ENCODE measurements around the gene SETD2. TPM values are rescaled to one million over a fixed set of nuclear protein-coding genes. Genes with fewer than 3 reads are reported as not detected.

SETD2 gene
- total RNA-seq, 1 donor from 2014 or later, result 21.3 TPM

GRCh38 chr3:46993292-46993691, 170.6 kb downstream of the SETD2 start:
- no peak for TF ChIP-seq CTCF (conservative IDR thresholded peaks at IDR 0.05; ENCODE audit: low read depth, low read length)
- H3K4me3 ChIP-seq (ENCODE audit: low read depth, low read length), result no peak overlapping the region
- no peak for DNase-seq (ENCODE audit: low read depth)

GRCh38 chr3:46992231-46992630, 171.7 kb downstream of the SETD2 start:
- no peak overlapping the region for H3K4me3 ChIP-seq (ENCODE audit: low read depth, low read length)
- DNase-seq (ENCODE audit: low read depth), result no peak
- TF ChIP-seq CTCF (conservative IDR thresholded peaks at IDR 0.05; ENCODE audit: low read depth, low read length), result no peak

GRCh38 chr3:46991406-46992165, 172.3 kb downstream of the SETD2 start:
- no peak for TF ChIP-seq CTCF (conservative IDR thresholded peaks at IDR 0.05; ENCODE audit: low read depth, low read length)
- DNase-seq (ENCODE audit: low read depth), result no peak
- no peak overlapping the region for H3K4me3 ChIP-seq (ENCODE audit: low read depth, low read length)

- no peak for TF ChIP-seq CTCF (conservative IDR thresholded peaks at IDR 0.05; ENCODE audit: low read depth, low read length)
- H3K4me3 ChIP-seq (ENCODE audit: low read depth, low read length), result no peak overlapping the region
- no peak for DNase-seq (ENCODE audit: low read depth)
Measured at GRCh38 chr3:46990573-46991374, 173.1 kb downstream of the SETD2 start.

GRCh38 chr3:46989146-46989810, 174.6 kb downstream of the SETD2 start:
- no peak overlapping the region for H3K4me3 ChIP-seq (ENCODE audit: low read depth, low read length)
- no peak for DNase-seq (ENCODE audit: low read depth)
- no peak for TF ChIP-seq CTCF (conservative IDR thresholded peaks at IDR 0.05; ENCODE audit: low read depth, low read length)

- no peak for DNase-seq (ENCODE audit: low read depth)
- no peak overlapping the region for H3K4me3 ChIP-seq (ENCODE audit: low read depth, low read length)
- no peak for TF ChIP-seq CTCF (conservative IDR thresholded peaks at IDR 0.05; ENCODE audit: low read depth, low read length)
Measured at GRCh38 chr3:46988616-46989015, 175.3 kb downstream of the SETD2 start.
